AG04449 (cell line): ENCODE results near the gene AQP6.
A peak's percentile ranks its signal among the peaks of the same experiment; 100 is the strongest.
"Not testable (repeated sequence)": the region's sequence is repeated elsewhere in the genome, so short reads cannot be mapped to it uniquely, and the experiment has no call there.

Source experiments
- CTCF ChIA-PET: fragments of 350-600 bp; formaldehyde crosslinking; extraction: SDS; loops from one replicate; lab custom pipeline; 2021; ENCODE audit warnings: antibody characterized with exemption; lab: Yijun Ruan, JAX
- POLR2A ChIA-PET: fragments of 400-600, 350-600 bp; formaldehyde crosslinking; extraction: SDS; loops from one replicate; lab custom pipeline; 2020; ENCODE audit warnings: antibody characterized with exemption, inconsistent platforms; lab: Yijun Ruan, JAX
- DNase-seq: peaks from one replicate; pipeline ENCODE4 v3.0.0-alpha.2; 2010; ENCODE audit warnings: low read depth, low spot score
- H3K4me3 ChIP-seq: 2 replicates; pipeline ENCODE4 v1.5.1; 2011; ENCODE audit warnings: low read depth, mild to moderate bottlenecking, control low read depth, low read length
- CTCF ChIP-seq: IDR thresholded peaks from one replicate; pipeline ENCODE4 v1.5.1; 2011; ENCODE audit warnings: mild to moderate bottlenecking, moderate library complexity, low read length, control low read depth, inconsistent platforms; ENCODE audit not compliant: insufficient read depth; ENCODE audit errors: missing control alignments

AQP6 gene

DNA sequence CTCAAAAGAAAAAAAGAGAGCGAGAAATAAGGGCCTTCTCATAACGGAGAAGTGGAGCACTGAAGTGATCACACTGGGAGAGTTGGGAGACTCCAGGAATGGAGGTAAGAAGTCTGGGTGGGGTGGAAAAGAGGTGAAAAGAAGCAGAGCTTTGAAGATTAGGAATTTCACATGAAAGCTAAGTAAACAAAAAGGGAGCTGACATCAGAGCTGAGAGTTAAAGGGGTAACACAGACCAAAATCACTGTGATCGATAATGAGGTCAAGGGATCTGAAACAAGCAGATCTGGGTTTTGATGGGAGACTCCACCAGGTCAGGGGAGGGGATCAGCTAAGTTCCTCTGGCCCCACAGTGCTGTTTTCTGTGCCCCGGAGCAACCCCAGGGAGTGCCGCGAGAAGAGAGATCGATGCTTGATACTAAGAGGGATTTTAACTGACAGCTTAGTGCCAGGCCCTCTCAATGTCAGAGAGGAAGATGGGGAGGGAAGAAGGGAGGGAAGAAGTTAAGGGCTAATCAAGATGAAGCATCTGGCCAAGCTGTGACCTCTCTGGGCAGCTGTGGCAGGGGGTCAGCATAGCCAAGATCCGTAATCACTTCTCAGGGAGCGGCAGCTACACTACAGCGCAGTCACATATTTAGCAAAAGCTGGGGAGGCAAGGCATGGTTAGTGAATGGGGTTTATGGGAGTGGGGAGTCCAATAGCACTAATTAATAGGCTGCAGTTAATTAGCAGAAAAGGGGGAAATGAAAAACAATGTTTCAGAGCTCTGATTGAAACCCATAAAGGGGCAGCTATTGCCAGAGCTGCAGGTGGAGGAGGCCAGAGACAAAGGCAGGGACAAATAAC is 8.0 kb downstream of the AQP6 start:
- POLR2A ChIA-PET, result no interaction called here
- no peak for TF ChIP-seq CTCF
- DNase-seq, result no peak
- no peak overlapping the region for H3K4me3 ChIP-seq
- CTCF ChIA-PET, result interaction anchor here (0.7 to 26.8 kb wide), 12 partner anchors 11 to 203 kb away, joined by 3 to 1042 read pairs (median 10); partner anchors contain the start of gene AQP6

- H3K4me3 ChIP-seq, result no peak overlapping the region
- DNase-seq, result no peak
- no peak for TF ChIP-seq CTCF
- CTCF ChIA-PET, result interaction anchor here (0.8 to 26.8 kb wide), 7 partner anchors 11 to 115 kb away, joined by 5 to 1042 read pairs (median 14); partner anchors contain the start of gene AQP6
- POLR2A ChIA-PET, result no interaction called here
These were observed 9.7 kb downstream of the AQP6 start for GRCh38 chr12:49982246-49983087.

- DNase-seq, result peak; percentile 45
- ChIA-PET CTCF (interaction anchor here (1.0 to 26.8 kb wide), 10 partner anchors 14 to 85 kb away, joined by 3 to 1042 read pairs (median 6); partner anchors contain the start of gene AQP6), POLR2A (no interaction called here)
- H3K4me3 ChIP-seq, result no peak overlapping the region; the same call in 1 of the 2 replicates
- no peak for TF ChIP-seq CTCF
These were observed 11.1 kb downstream of the AQP6 start for GRCh38 chr12:49983892-49984291.

- CTCF ChIA-PET, result interaction anchor here (1.2 to 26.8 kb wide), 11 partner anchors 10 to 117 kb away, joined by 3 to 1042 read pairs (median 8); partner anchors contain the start of gene AQP6
These were observed 12.0 kb downstream of the AQP6 start for GRCh38 chr12:49984476-49985359.

GRCh38 chr12:49985981-49986380 is 13.2 kb downstream of the AQP6 start:
- no peak for DNase-seq
- CTCF ChIA-PET, result interaction anchor here (1.4 to 26.8 kb wide), 7 partner anchors 9 to 118 kb away, joined by 3 to 1042 read pairs (median 8); partner anchors contain the start of gene AQP6
- POLR2A ChIA-PET, result no interaction called here

More at GRCh38 chr12:49984476-49985359, 12.0 kb downstream of the AQP6 start:
- DNase-seq, result no peak
- POLR2A ChIA-PET, result no interaction called here
- no peak overlapping the region for H3K4me3 ChIP-seq
- TF ChIP-seq CTCF, result no peak

DNA sequence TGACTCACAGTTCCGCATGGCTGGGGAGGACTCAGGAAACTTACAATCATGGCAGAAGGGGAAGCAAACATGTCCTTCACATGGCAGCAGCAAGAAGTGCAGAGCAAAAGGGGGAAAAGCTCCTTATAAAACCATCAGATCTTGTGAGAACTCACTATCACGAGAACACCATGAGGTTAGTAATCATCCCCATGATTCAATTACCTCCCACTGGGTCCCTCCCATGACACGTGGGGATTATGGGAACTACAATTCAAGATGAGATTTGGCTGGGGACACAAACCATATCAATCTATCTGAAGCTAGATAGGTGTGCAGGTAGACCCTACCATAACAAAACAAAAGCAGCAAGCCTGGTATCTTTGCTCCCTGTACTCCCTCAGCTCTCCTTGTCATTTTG is 13.7 kb downstream of the AQP6 start:
- POLR2A ChIA-PET, H3K4me3 ChIP-seq, DNase-seq: not testable (repeated sequence)
- CTCF ChIA-PET, result interaction anchor here (1.4 to 26.8 kb wide), 5 partner anchors 17 to 82 kb away, joined by 6 to 1042 read pairs (median 41); partner anchors contain the start of gene AQP6

More at GRCh38 chr12:49985981-49986380, 13.2 kb downstream of the AQP6 start:
- TF ChIP-seq CTCF, result no peak
- no peak overlapping the region for H3K4me3 ChIP-seq
